Measurements from ENCODE around the gene DSCAML1.

The DSCAML1 gene

GRCh38 chr11:117669062-117669461 is 128.0 kb downstream of the DSCAML1 start:
- Mint-ChIP-seq H3K4me3 (no peak overlapping the region), H3K9me3 (no peaks in the 10 kb centered on the region), H3K27me3 (ENCODE audit: low read depth) (no peaks in the 10 kb centered on the region), H3K27ac (no peak overlapping the region), H3K4me1 (ENCODE audit: low read depth) (no peaks in the 10 kb centered on the region), H3K36me3 (ENCODE audit: low read depth) (no peaks in the 10 kb centered on the region)

- H3K4me1 Mint-ChIP-seq (ENCODE audit: low read depth), result no peaks in the 10 kb centered on the region
- H3K36me3 Mint-ChIP-seq (ENCODE audit: low read depth), result no peaks in the 10 kb centered on the region
- H3K9me3 Mint-ChIP-seq, result no peaks in the 10 kb centered on the region
- H3K27ac Mint-ChIP-seq, result no peak overlapping the region
- H3K27me3 Mint-ChIP-seq (ENCODE audit: low read depth), result peaks cover 4% of the 10 kb centered on the region
- no peak overlapping the region for H3K4me3 Mint-ChIP-seq
These were observed 128.7 kb downstream of the DSCAML1 start for GRCh38 chr11:117668321-117668751.

GRCh38 chr11:117664897-117665296 is 132.1 kb downstream of the DSCAML1 start:
- H3K36me3 Mint-ChIP-seq (ENCODE audit: low read depth), result no peaks in the 10 kb centered on the region
- H3K4me1 Mint-ChIP-seq (ENCODE audit: low read depth), result no peaks in the 10 kb centered on the region
- H3K4me3 Mint-ChIP-seq, result no peak overlapping the region
- peaks cover 5% of the 10 kb centered on the region for H3K27me3 Mint-ChIP-seq (ENCODE audit: low read depth)
- no peaks in the 10 kb centered on the region for H3K9me3 Mint-ChIP-seq
- no peak overlapping the region for H3K27ac Mint-ChIP-seq

- Mint-ChIP-seq H3K27me3 (ENCODE audit: low read depth) (peaks cover 5% of the 10 kb centered on the region), H3K4me3 (no peak overlapping the region), H3K27ac (no peak overlapping the region), H3K4me1 (ENCODE audit: low read depth) (no peaks in the 10 kb centered on the region), H3K9me3 (no peaks in the 10 kb centered on the region), H3K36me3 (ENCODE audit: low read depth) (no peaks in the 10 kb centered on the region)
These were observed 133.2 kb downstream of the DSCAML1 start for GRCh38 chr11:117663821-117664220.

GRCh38 chr11:117663414-117663813 is 133.6 kb downstream of the DSCAML1 start:
- Mint-ChIP-seq H3K4me1 (ENCODE audit: low read depth) (no peaks in the 10 kb centered on the region), H3K9me3 (no peaks in the 10 kb centered on the region), H3K27ac (no peak overlapping the region), H3K27me3 (ENCODE audit: low read depth) (peaks cover 5% of the 10 kb centered on the region), H3K4me3 (no peak overlapping the region), H3K36me3 (ENCODE audit: low read depth) (no peaks in the 10 kb centered on the region)

- no peaks in the 10 kb centered on the region for H3K9me3 Mint-ChIP-seq
- peaks cover 5% of the 10 kb centered on the region for H3K27me3 Mint-ChIP-seq (ENCODE audit: low read depth)
- H3K36me3 Mint-ChIP-seq (ENCODE audit: low read depth), result no peaks in the 10 kb centered on the region
- H3K27ac Mint-ChIP-seq, result no peak overlapping the region
- no peaks in the 10 kb centered on the region for H3K4me1 Mint-ChIP-seq (ENCODE audit: low read depth)
- no peak overlapping the region for H3K4me3 Mint-ChIP-seq
These were observed 134.2 kb downstream of the DSCAML1 start for GRCh38 chr11:117662671-117663269.

- no peaks in the 10 kb centered on the region for H3K36me3 Mint-ChIP-seq (ENCODE audit: low read depth)
- no peak overlapping the region for H3K4me3 Mint-ChIP-seq
- H3K9me3 Mint-ChIP-seq, result no peaks in the 10 kb centered on the region
- no peak overlapping the region for H3K27ac Mint-ChIP-seq
- no peaks in the 10 kb centered on the region for H3K4me1 Mint-ChIP-seq (ENCODE audit: low read depth)
- H3K27me3 Mint-ChIP-seq (ENCODE audit: low read depth), result peaks cover 5% of the 10 kb centered on the region
These were observed 134.8 kb downstream of the DSCAML1 start for GRCh38 chr11:117662255-117662654.

GRCh38 chr11:117658809-117659208 is 138.2 kb downstream of the DSCAML1 start:
- Mint-ChIP-seq H3K27me3 (ENCODE audit: low read depth) (peaks cover 5% of the 10 kb centered on the region), H3K36me3 (ENCODE audit: low read depth) (no peaks in the 10 kb centered on the region), H3K4me1 (ENCODE audit: low read depth) (no peaks in the 10 kb centered on the region), H3K9me3 (no peaks in the 10 kb centered on the region), H3K27ac (no peak overlapping the region), H3K4me3 (no peak overlapping the region)

GRCh38 chr11:117657794-117658193 is 139.2 kb downstream of the DSCAML1 start:
- H3K4me3 Mint-ChIP-seq, result no peak overlapping the region
- H3K27me3 Mint-ChIP-seq (ENCODE audit: low read depth), result no peaks in the 10 kb centered on the region
- no peaks in the 10 kb centered on the region for H3K36me3 Mint-ChIP-seq (ENCODE audit: low read depth)
- no peak overlapping the region for H3K27ac Mint-ChIP-seq
- no peaks in the 10 kb centered on the region for H3K9me3 Mint-ChIP-seq
- H3K4me1 Mint-ChIP-seq (ENCODE audit: low read depth), result no peaks in the 10 kb centered on the region

- H3K4me1 Mint-ChIP-seq (ENCODE audit: low read depth), result no peaks in the 10 kb centered on the region
- no peak overlapping the region for H3K27ac Mint-ChIP-seq
- H3K9me3 Mint-ChIP-seq, result no peaks in the 10 kb centered on the region
- H3K27me3 Mint-ChIP-seq (ENCODE audit: low read depth), result no peaks in the 10 kb centered on the region
- no peak overlapping the region for H3K4me3 Mint-ChIP-seq
- H3K36me3 Mint-ChIP-seq (ENCODE audit: low read depth), result no peaks in the 10 kb centered on the region
These were observed 142.4 kb downstream of the DSCAML1 start for GRCh38 chr11:117654281-117655255.

GRCh38 chr11:117652521-117652920 is 144.5 kb downstream of the DSCAML1 start:
- Mint-ChIP-seq H3K27me3 (ENCODE audit: low read depth) (no peaks in the 10 kb centered on the region), H3K4me1 (ENCODE audit: low read depth) (no peaks in the 10 kb centered on the region), H3K4me3 (no peak overlapping the region), H3K9me3 (no peaks in the 10 kb centered on the region), H3K27ac (no peak overlapping the region), H3K36me3 (ENCODE audit: low read depth) (no peaks in the 10 kb centered on the region)

- H3K9me3 Mint-ChIP-seq, result no peaks in the 10 kb centered on the region
- H3K4me3 Mint-ChIP-seq, result no peak overlapping the region
- H3K27ac Mint-ChIP-seq, result no peak overlapping the region
- no peaks in the 10 kb centered on the region for H3K36me3 Mint-ChIP-seq (ENCODE audit: low read depth)
- no peaks in the 10 kb centered on the region for H3K4me1 Mint-ChIP-seq (ENCODE audit: low read depth)
- no peaks in the 10 kb centered on the region for H3K27me3 Mint-ChIP-seq (ENCODE audit: low read depth)
These were observed 147.5 kb downstream of the DSCAML1 start for GRCh38 chr11:117649296-117650055.

- H3K27me3 Mint-ChIP-seq (ENCODE audit: low read depth), result no peaks in the 10 kb centered on the region
- H3K4me3 Mint-ChIP-seq, result no peak overlapping the region
- no peaks in the 10 kb centered on the region for H3K9me3 Mint-ChIP-seq
- H3K4me1 Mint-ChIP-seq (ENCODE audit: low read depth), result no peaks in the 10 kb centered on the region
- H3K27ac Mint-ChIP-seq, result no peak overlapping the region
- H3K36me3 Mint-ChIP-seq (ENCODE audit: low read depth), result no peaks in the 10 kb centered on the region
These were observed 149.1 kb downstream of the DSCAML1 start for GRCh38 chr11:117647872-117648271.

GRCh38 chr11:117647207-117647606 is 149.8 kb downstream of the DSCAML1 start:
- Mint-ChIP-seq H3K27ac (no peak overlapping the region), H3K4me1 (ENCODE audit: low read depth) (no peaks in the 10 kb centered on the region), H3K9me3 (no peaks in the 10 kb centered on the region), H3K4me3 (no peak overlapping the region), H3K36me3 (ENCODE audit: low read depth) (no peaks in the 10 kb centered on the region), H3K27me3 (ENCODE audit: low read depth) (no peaks in the 10 kb centered on the region)

Data from T-helper 1 cell treated with Interleukin-12 subunit alpha and Interleukin-12 subunit beta and Interleukin-4 antibody, amounts not matched to agents 30 μg/mL and 1 μg/mL, for 36 hours (primary cell).